ENCODE data around the gene TBCD. TPM values are rescaled to one million over a fixed set of nuclear protein-coding genes. Genes with fewer than 3 reads are reported as not detected.

TBCD gene
- total RNA-seq, 1 experiment from 2014 or later = 29.6 TPM

DNA sequence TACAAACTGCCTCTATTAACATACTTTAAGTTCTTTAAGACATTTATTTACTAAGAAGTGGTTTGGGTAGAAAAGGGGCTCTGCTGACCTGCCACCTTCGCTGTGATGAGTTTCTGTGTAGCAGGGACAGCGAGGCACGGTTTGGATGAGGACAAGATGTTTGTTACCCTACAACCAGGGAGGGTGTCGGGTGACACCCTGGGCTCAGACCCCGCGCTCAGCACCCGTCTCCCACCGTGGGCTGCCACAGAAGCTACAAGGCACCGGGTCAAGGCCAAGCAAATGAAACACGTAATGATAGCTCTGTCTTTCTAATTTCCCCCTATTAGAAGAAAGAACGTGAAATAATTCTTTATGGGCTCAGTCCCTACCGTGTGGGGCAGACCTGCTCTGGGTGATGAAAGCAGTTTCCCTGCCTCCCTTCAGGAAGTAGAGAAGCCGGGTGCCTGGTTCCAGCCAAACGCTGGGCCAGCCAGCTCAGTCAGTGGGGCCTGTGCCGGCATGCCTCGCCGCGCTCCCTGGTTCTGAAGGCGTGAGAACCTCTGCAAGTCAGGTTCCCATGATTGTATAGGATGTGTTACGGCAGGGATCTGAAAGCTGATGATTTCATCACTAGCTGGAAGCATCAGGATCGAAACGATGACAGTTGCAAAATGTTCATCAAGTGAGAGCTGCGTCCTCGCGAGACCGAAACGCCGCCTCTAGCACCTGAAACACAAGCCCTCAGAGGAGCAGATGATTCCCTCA lies 84.1 kb downstream of the TBCD start:
- Histone ChIP-seq H3K27ac (ENCODE audit: low read length) (no peak overlapping the region), H3K27me3 (ENCODE audit: low read length) (no peaks in the 10 kb centered on the region), H2AFZ (ENCODE audit: low read length) (no peak overlapping the region), H4K20me1 (ENCODE audit: low read length) (no peaks in the 10 kb centered on the region), H3K36me3 (ENCODE audit: low read depth, low read length) (no peaks in the 10 kb centered on the region), H3K79me2 (ENCODE audit: low read length) (no peaks in the 10 kb centered on the region), H3K9ac (ENCODE audit: low read length) (no peak overlapping the region), H3K9me3 (ENCODE audit: low read length) (no peaks in the 10 kb centered on the region), H3K9me2 (replicated peaks; ENCODE audit: low read length) (no peaks in the 10 kb centered on the region), H3K4me3 (ENCODE audit: low read length) (no peak overlapping the region), H3K4me2 (ENCODE audit: low read length) (no peak overlapping the region), H3K4me1 (ENCODE audit: insufficient read depth, low read length) (no peaks in the 10 kb centered on the region), H3F3A (ENCODE audit: low read length, unreplicated experiment) (no peaks in the 10 kb centered on the region)
- intact Hi-C loops (cut with micrococcal nuclease) = no loop called here
- DNase-seq (no peak), ATAC-seq (no peak)
- CTCF ChIA-PET = interaction anchor here (0.7 kb wide), 1 partner anchor 17 kb away, joined by 3 read pairs; no protein-coding TSS in a partner anchor
- POLR2A ChIA-PET (ENCODE audit: unreplicated experiment) = no interaction called here
- TF ChIP-seq, protein P1, sequence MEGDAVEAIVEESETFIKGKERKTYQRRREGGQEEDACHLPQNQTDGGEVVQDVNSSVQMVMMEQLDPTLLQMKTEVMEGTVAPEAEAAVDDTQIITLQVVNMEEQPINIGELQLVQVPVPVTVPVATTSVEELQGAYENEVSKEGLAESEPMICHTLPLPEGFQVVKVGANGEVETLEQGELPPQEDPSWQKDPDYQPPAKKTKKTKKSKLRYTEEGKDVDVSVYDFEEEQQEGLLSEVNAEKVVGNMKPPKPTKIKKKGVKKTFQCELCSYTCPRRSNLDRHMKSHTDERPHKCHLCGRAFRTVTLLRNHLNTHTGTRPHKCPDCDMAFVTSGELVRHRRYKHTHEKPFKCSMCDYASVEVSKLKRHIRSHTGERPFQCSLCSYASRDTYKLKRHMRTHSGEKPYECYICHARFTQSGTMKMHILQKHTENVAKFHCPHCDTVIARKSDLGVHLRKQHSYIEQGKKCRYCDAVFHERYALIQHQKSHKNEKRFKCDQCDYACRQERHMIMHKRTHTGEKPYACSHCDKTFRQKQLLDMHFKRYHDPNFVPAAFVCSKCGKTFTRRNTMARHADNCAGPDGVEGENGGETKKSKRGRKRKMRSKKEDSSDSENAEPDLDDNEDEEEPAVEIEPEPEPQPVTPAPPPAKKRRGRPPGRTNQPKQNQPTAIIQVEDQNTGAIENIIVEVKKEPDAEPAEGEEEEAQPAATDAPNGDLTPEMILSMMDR (conservative IDR thresholded peaks at IDR 0.05; ENCODE audit: low read depth, low read length) = no peak
- no peak for TF ChIP-seq EZH2 (IDR thresholded peaks at IDR 0.05; ENCODE audit: low read length, unreplicated experiment)
- BruUV-seq (replicated peaks) = no TSS peak

DNA sequence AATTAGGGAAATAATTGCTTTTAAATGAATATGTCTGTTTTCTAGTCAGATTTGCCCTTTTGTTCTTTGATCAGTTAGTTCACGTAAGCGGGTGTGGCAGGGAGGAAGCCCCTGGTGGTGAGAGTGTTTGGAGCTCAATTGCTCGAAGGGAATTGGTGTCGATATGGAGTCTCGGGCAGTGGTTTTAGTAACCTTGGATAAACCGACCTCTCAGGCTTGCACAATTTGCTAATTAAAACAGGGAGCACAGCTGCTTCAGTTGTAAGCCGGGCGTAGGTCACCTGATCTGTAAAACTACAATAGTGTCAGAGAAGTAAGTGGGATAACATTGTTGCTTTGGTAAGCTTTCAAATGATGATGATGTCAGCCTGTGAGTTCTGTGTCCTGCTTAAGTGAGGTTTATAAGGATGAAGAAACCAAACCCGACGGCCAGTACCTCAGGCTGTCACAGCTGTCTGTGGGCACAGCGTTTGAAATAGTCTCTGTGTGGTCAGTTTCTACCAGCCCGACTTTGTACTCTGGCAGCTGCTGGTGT lies 85.0 kb downstream of the TBCD start:
- TF ChIP-seq EZH2 (IDR thresholded peaks at IDR 0.05; ENCODE audit: low read length, unreplicated experiment) (no peak), EZH2phosphoT487 (IDR thresholded peaks at IDR 0.05; ENCODE audit: borderline replicate concordance, low read length) (no peak)
- TF ChIP-seq, protein P1 (conservative IDR thresholded peaks at IDR 0.05; ENCODE audit: low read depth, low read length) = no peak
- ATAC-seq = no peak
- H3K36me3 ChIP-seq (ENCODE audit: low read depth, low read length) = no peaks in the 10 kb centered on the region
- H3K27me3 ChIP-seq (ENCODE audit: low read length) = no peaks in the 10 kb centered on the region
- intact Hi-C loops (cut with micrococcal nuclease) = no loop called here
- no peak overlapping the region for H3K4me2 ChIP-seq (ENCODE audit: low read length)
- no peak overlapping the region for H3K4me3 ChIP-seq (ENCODE audit: low read length)
- H3K9ac ChIP-seq (ENCODE audit: low read length) = no peak overlapping the region
- ChIA-PET CTCF (no interaction called here), POLR2A (ENCODE audit: unreplicated experiment) (no interaction called here)
- H2AFZ ChIP-seq (ENCODE audit: low read length) = no peak overlapping the region
- no peaks in the 10 kb centered on the region for H3K9me2 ChIP-seq (replicated peaks; ENCODE audit: low read length)
- DNase-seq = no peak
- no peaks in the 10 kb centered on the region for H3K4me1 ChIP-seq (ENCODE audit: insufficient read depth, low read length)
- no TSS peak for BruUV-seq (replicated peaks)
- no peak overlapping the region for H3K27ac ChIP-seq (ENCODE audit: low read length)
- no peaks in the 10 kb centered on the region for H4K20me1 ChIP-seq (ENCODE audit: low read length)
- H3F3A ChIP-seq (ENCODE audit: low read length, unreplicated experiment) = no peaks in the 10 kb centered on the region
- H3K9me3 ChIP-seq (ENCODE audit: low read length) = no peaks in the 10 kb centered on the region
- no peaks in the 10 kb centered on the region for H3K79me2 ChIP-seq (ENCODE audit: low read length)

DNA sequence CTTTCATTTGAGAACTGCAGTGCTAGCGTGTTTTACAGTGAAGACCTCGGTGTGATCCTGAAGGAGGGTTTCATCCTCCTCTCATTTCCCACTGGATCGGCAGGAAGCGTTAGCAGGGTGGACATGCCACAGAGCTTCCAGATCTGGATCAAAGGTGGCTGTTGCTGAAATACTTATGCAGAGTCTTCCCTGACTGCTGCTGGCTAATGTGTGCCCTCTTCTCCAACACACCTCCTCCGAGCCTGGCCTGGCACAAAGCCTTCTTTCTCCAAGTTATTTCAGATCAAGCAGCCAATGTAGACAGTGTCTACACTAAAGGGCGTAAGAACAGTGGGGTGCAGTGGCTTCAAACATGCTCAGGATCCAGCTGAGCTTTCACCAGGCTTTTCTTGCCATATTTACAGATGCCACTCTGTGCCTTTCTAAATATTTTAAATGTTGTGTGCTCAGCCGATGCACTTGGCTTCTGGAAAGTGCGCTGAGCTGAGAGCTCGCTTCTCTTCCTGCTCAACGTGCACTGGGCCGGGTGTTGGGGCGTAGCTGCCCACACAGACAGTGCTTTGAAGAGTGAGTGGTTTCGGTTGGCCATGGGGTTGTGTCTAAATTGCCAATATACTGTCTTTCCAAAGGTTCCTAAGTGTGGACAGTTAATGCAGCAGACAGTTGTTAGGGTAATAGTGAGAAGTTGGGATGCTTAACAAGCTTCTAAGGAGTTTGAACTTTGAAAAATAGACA lies 85.9 kb downstream of the TBCD start:
- Histone ChIP-seq H3K36me3 (ENCODE audit: low read depth, low read length) (no peaks in the 10 kb centered on the region), H3K79me2 (ENCODE audit: low read length) (no peaks in the 10 kb centered on the region), H3K4me3 (ENCODE audit: low read length) (no peak overlapping the region), H3K9me3 (ENCODE audit: low read length) (no peaks in the 10 kb centered on the region), H4K20me1 (ENCODE audit: low read length) (no peaks in the 10 kb centered on the region), H2AFZ (ENCODE audit: low read length) (no peak overlapping the region), H3F3A (ENCODE audit: low read length, unreplicated experiment) (no peaks in the 10 kb centered on the region), H3K9ac (ENCODE audit: low read length) (no peak overlapping the region), H3K4me1 (ENCODE audit: insufficient read depth, low read length) (no peaks in the 10 kb centered on the region), H3K27me3 (ENCODE audit: low read length) (no peaks in the 10 kb centered on the region), H3K27ac (ENCODE audit: low read length) (no peak overlapping the region), H3K4me2 (ENCODE audit: low read length) (no peak overlapping the region), H3K9me2 (replicated peaks; ENCODE audit: low read length) (no peaks in the 10 kb centered on the region)
- no peak for DNase-seq
- POLR2A ChIA-PET (ENCODE audit: unreplicated experiment) = no interaction called here
- BruUV-seq (replicated peaks) = no TSS peak
- TF ChIP-seq EZH2 (IDR thresholded peaks at IDR 0.05; ENCODE audit: low read length, unreplicated experiment) = no peak
- TF ChIP-seq, protein P1 (conservative IDR thresholded peaks at IDR 0.05; ENCODE audit: low read depth, low read length) = no peak
- no peak for ATAC-seq
- CTCF ChIA-PET = no interaction called here
- intact Hi-C loops (cut with micrococcal nuclease) = no loop called here
